Activated CD8-positive, alpha-beta T cell treated with anti-CD3 and anti-CD28 coated beads for 36 hours (primary cell): ENCODE measurements around the gene NFAM1. TPM values are rescaled to one million over a fixed set of nuclear protein-coding genes. Genes with fewer than 3 reads are reported as not detected.

Source experiments
- ATAC-seq: fragments of 200-7000 bp; cut with Tn5 transposase; one replicate; pipeline ENCODE4 v1.10.0; 2021; ENCODE audit warnings: mild to moderate bottlenecking, moderate library complexity
- CTCF ChIA-PET: fragments of 350-600 bp; sonication (Branson Sonifier 250); formaldehyde crosslinking; loops from one replicate; lab custom pipeline; 2021; ENCODE audit warnings: antibody characterized with exemption; lab: Charles Lee
- POLR2A ChIA-PET: fragments of 350-600 bp; sonication (Branson Sonifier 250); formaldehyde crosslinking; loops from one replicate; lab custom pipeline; 2021; ENCODE audit warnings: antibody characterized with exemption; lab: Charles Lee
- DNase-seq: peaks from one replicate; pipeline ENCODE4 v3.0.0-alpha.2; 2020
- H3K27ac Mint-ChIP-seq: one replicate; pipeline ENCODE4 v1.8.0; 2021; ENCODE audit warnings: mild to moderate bottlenecking, mixed read lengths
- H3K27me3 Mint-ChIP-seq: one replicate; pipeline ENCODE4 v1.8.0; 2021; ENCODE audit warnings: mixed read lengths
- H3K36me3 Mint-ChIP-seq: one replicate; pipeline ENCODE4 v1.8.0; 2021; ENCODE audit warnings: low read depth, mixed read lengths
- H3K4me1 Mint-ChIP-seq: one replicate; pipeline ENCODE4 v1.8.0; 2021; ENCODE audit warnings: low read depth, mixed read lengths
- H3K4me3 Mint-ChIP-seq: one replicate; pipeline ENCODE4 v1.8.0; 2021; ENCODE audit warnings: mild to moderate bottlenecking, moderate library complexity, mixed read lengths
- H3K9me3 Mint-ChIP-seq: one replicate; pipeline ENCODE4 v1.8.0; 2021; ENCODE audit warnings: mixed read lengths
- CTCF ChIP-seq: fragments of 200-600 bp; IDR thresholded peaks from one replicate; pipeline ENCODE4 v1.8.0; 2022; ENCODE audit warnings: antibody characterized with exemption, mild to moderate bottlenecking
- intact Hi-C: fragments of 100-400 bp; cut with micrococcal nuclease; formaldehyde crosslinking; loops from one replicate; pipeline ENCODE4 v1.10.0; 2022
- total RNA-seq, 2 experiments: library from RNA; stranded (reverse); gene quantifications; one replicate each; pipeline ENCODE4 v1.2.3, GENCODE V29; 2021

Gene NFAM1
- total RNA-seq, 2 experiments from 2014 or later, result 0.16 TPM; not detected in 1

- no peak for DNase-seq
Measured at GRCh38 chr22:42357221-42357620, 75.0 kb downstream of the NFAM1 start.

GRCh38 chr22:42356533-42356932 lies 75.7 kb downstream of the NFAM1 start:
- H3K27me3 Mint-ChIP-seq, result no peaks in the 10 kb centered on the region
- intact Hi-C loops, result no loop called here
- H3K9me3 Mint-ChIP-seq, result no peaks in the 10 kb centered on the region
- H3K4me1 Mint-ChIP-seq, result no peaks in the 10 kb centered on the region
- ChIA-PET CTCF (interaction anchor here (0.9 kb wide), 1 partner anchor 239 kb away, joined by 3 read pairs; no protein-coding TSS in a partner anchor), POLR2A (interaction anchor here (0.8 kb wide), 1 partner anchor 138 kb away, joined by 3 read pairs; no protein-coding TSS in a partner anchor)
- H3K4me3 Mint-ChIP-seq, result no peak overlapping the region
- H3K36me3 Mint-ChIP-seq, result no peaks in the 10 kb centered on the region
- no peak for TF ChIP-seq CTCF
- H3K27ac Mint-ChIP-seq, result no peak overlapping the region
- DNase-seq (no peak), ATAC-seq (no peak)

More at GRCh38 chr22:42357221-42357620, 75.0 kb downstream of the NFAM1 start:
- intact Hi-C loops, result no loop called here
- ChIA-PET CTCF (interaction anchor here (0.9 kb wide), 1 partner anchor 240 kb away, joined by 3 read pairs; no protein-coding TSS in a partner anchor), POLR2A (interaction anchor here (0.8 kb wide), 1 partner anchor 139 kb away, joined by 3 read pairs; no protein-coding TSS in a partner anchor)
- no peak for TF ChIP-seq CTCF
- Mint-ChIP-seq H3K27ac (no peak overlapping the region), H3K27me3 (no peaks in the 10 kb centered on the region), H3K4me3 (no peak overlapping the region), H3K4me1 (no peaks in the 10 kb centered on the region), H3K36me3 (no peaks in the 10 kb centered on the region), H3K9me3 (no peaks in the 10 kb centered on the region)
- no peak for ATAC-seq

- Mint-ChIP-seq H3K9me3 (no peaks in the 10 kb centered on the region), H3K27ac (no peak overlapping the region), H3K36me3 (no peaks in the 10 kb centered on the region), H3K4me1 (no peaks in the 10 kb centered on the region), H3K27me3 (no peaks in the 10 kb centered on the region), H3K4me3 (no peak overlapping the region)
- no peak for ATAC-seq
- DNase-seq, result no peak
- CTCF ChIA-PET, result no interaction called here
- no peak for TF ChIP-seq CTCF
- POLR2A ChIA-PET, result interaction anchor here (0.6 kb wide), 1 partner anchor 13 kb away, joined by 3 read pairs; no protein-coding TSS in a partner anchor
- intact Hi-C loops, result no loop called here
Measured at GRCh38 chr22:42353883-42354727, 78.1 kb downstream of the NFAM1 start.

- H3K4me1 Mint-ChIP-seq, result peaks cover 4% of the 10 kb centered on the region
- no peaks in the 10 kb centered on the region for H3K36me3 Mint-ChIP-seq
- no peaks in the 10 kb centered on the region for H3K9me3 Mint-ChIP-seq
- H3K27me3 Mint-ChIP-seq, result no peaks in the 10 kb centered on the region
- ChIA-PET POLR2A (interaction anchor here (1.2 kb wide), 1 partner anchor 8 kb away, joined by 4 read pairs; no protein-coding TSS in a partner anchor), CTCF (no interaction called here)
- DNase-seq, result no peak
- no peak for ATAC-seq
- H3K27ac Mint-ChIP-seq, result no peak overlapping the region
- TF ChIP-seq CTCF, result no peak
- no peak overlapping the region for H3K4me3 Mint-ChIP-seq
- intact Hi-C loops, result no loop called here
Measured at GRCh38 chr22:42350373-42350772, 81.8 kb downstream of the NFAM1 start.
